ENCODE results near the gene BCL7B.

GRCh38 chr7:73532224-73532623, 25.3 kb downstream of the BCL7B start:
- TF ChIP-seq CTCF (tag by site-specific recombination; IDR thresholded peaks at IDR 0.05) (no peak), KLF17 (tag by site-specific recombination; IDR thresholded peaks at IDR 0.05) (no peak), ZNF23 (tag by site-specific recombination; IDR thresholded peaks at IDR 0.05; ENCODE audit: borderline replicate concordance) (no peak), ZNF837 (tag by site-specific recombination; IDR thresholded peaks at IDR 0.05) (no peak), ZXDB (tag by site-specific recombination; IDR thresholded peaks at IDR 0.05) (no peak), ZNF544 (tag by site-specific recombination; IDR thresholded peaks at IDR 0.05) (no peak)
